Smooth muscle cell (in vitro differentiated cells): ENCODE data around the gene TTLL11. TPM values are rescaled to one million over a fixed set of nuclear protein-coding genes. Genes with fewer than 3 reads are reported as not detected.

ENCODE experiments used
- DNase-seq: peaks from one replicate; lab custom pipeline; 2025; ENCODE audit not compliant: unreplicated experiment; lab: John Stamatoyannopoulos, UW
- H2AFZ ChIP-seq: fragments of 200-600 bp; sonication (generic); 2 replicates; pipeline ENCODE4 v1.6.0; 2016; ENCODE audit warnings: antibody characterized with exemption, low read depth, mild to moderate bottlenecking
- H3F3A ChIP-seq: fragments of 200-600 bp; sonication (generic); 2 replicates; pipeline ENCODE4 v1.6.0; 2017; ENCODE audit warnings: antibody characterized with exemption, low read depth
- H3K27ac ChIP-seq: fragments of 200-600 bp; sonication (generic); 2 replicates; pipeline ENCODE4 v1.5.1; 2016; ENCODE audit warnings: low read depth, mild to moderate bottlenecking
- H3K27me3 ChIP-seq: fragments of 200-600 bp; sonication (generic); 2 replicates; pipeline ENCODE4 v1.6.1; 2016; ENCODE audit warnings: low read depth, mild to moderate bottlenecking
- H3K36me3 ChIP-seq: fragments of 200-600 bp; sonication (generic); 2 replicates; pipeline ENCODE4 v1.5.1; 2016; ENCODE audit warnings: low read depth
- H3K4me1 ChIP-seq: fragments of 200-600 bp; sonication (generic); 2 replicates; pipeline ENCODE4 v1.5.1; 2016; ENCODE audit warnings: low read depth
- H3K4me2 ChIP-seq: fragments of 200-600 bp; sonication (generic); 2 replicates; pipeline ENCODE4 v1.6.0; 2016; ENCODE audit warnings: mild to moderate bottlenecking
- H3K4me3 ChIP-seq: fragments of 200-600 bp; sonication (generic); 2 replicates; pipeline ENCODE4 v1.5.1; 2016; ENCODE audit warnings: mild to moderate bottlenecking
- H3K79me2 ChIP-seq: fragments of 200-600 bp; sonication (generic); 2 replicates; pipeline ENCODE4 v1.6.0; 2016; ENCODE audit warnings: low read depth, mild to moderate bottlenecking
- H3K9ac ChIP-seq: fragments of 200-600 bp; sonication (generic); 2 replicates; pipeline ENCODE4 v1.6.0; 2016; ENCODE audit warnings: low read depth
- H3K9me3 ChIP-seq: fragments of 200-600 bp; sonication (generic); replicated peaks from 2 replicates; pipeline ENCODE4 v1.5.1; 2016; ENCODE audit warnings: low read depth
- H4K20me1 ChIP-seq: fragments of 200-600 bp; sonication (generic); 2 replicates; pipeline ENCODE4 v1.6.0; 2016; ENCODE audit warnings: low read depth
- CTCF ChIP-seq: fragments of 200-600 bp; sonication (generic); IDR thresholded peaks from 2 replicates; pipeline ENCODE4 v1.5.1; 2017; ENCODE audit warnings: borderline replicate concordance, mild to moderate bottlenecking, antibody characterized with exemption; ENCODE audit not compliant: insufficient read depth, poor library complexity, severe bottlenecking
- WGBS: methylation state at CpG from one replicate; pipeline ENCODE4 v1.1.7; 2016; ENCODE audit warnings: low lambda C conversion rate; 5-methylcytosine and 5-hydroxymethylcytosine counted together
- polyA plus RNA-seq: library from polyadenylated mRNA; unstranded; fragments of >200 nt; fragmentation: Nextera tagmentation; extraction: Ambion mirVana; gene quantifications from 2 replicates; pipeline ENCODE4 v1.2.1, GENCODE V29; 2016
- total RNA-seq: library from RNA; depleted of rRNA; stranded (reverse); fragments of >200 nt; gene quantifications from 2 replicates; pipeline ENCODE4 v1.2.3, GENCODE V29; 2014

Gene TTLL11
- total and polyA plus RNA-seq, 2 experiments from 2014 or later: 2.6 to 3.7 TPM

- no peak for DNase-seq
- Histone ChIP-seq H3K27ac (no peak overlapping the region), H3K79me2 (no peaks in the 10 kb centered on the region), H2AFZ (no peak overlapping the region), H3F3A (no peaks in the 10 kb centered on the region), H3K27me3 (no peaks in the 10 kb centered on the region), H3K4me2 (no peak overlapping the region), H3K4me3 (no peak overlapping the region), H3K9me3 (no peaks in the 10 kb centered on the region), H3K4me1 (no peaks in the 10 kb centered on the region), H3K36me3 (no peaks in the 10 kb centered on the region), H3K9ac (no peak overlapping the region), H4K20me1 (no peaks in the 10 kb centered on the region)
- WGBS: 91% methylated on average over 28 of the region's 29 CpGs
- TF ChIP-seq CTCF: no peak
Measured at GRCh38 chr9:121852651-121853616, 240.2 kb downstream of the TTLL11 start.

GRCh38 chr9:121852241-121852640 lies 240.9 kb downstream of the TTLL11 start:
- Histone ChIP-seq H3K36me3 (no peaks in the 10 kb centered on the region), H3K4me1 (no peaks in the 10 kb centered on the region), H3K4me3 (no peak overlapping the region), H3F3A (no peaks in the 10 kb centered on the region), H4K20me1 (no peaks in the 10 kb centered on the region), H3K9me3 (no peaks in the 10 kb centered on the region), H2AFZ (no peak overlapping the region), H3K79me2 (no peaks in the 10 kb centered on the region), H3K4me2 (no peak overlapping the region), H3K27me3 (no peaks in the 10 kb centered on the region), H3K27ac (no peak overlapping the region), H3K9ac (no peak overlapping the region)
- WGBS: 96% methylated on average over 7 of the region's 7 CpGs
- DNase-seq: no peak
- TF ChIP-seq CTCF: no peak

GRCh38 chr9:121851641-121852091 lies 241.4 kb downstream of the TTLL11 start:
- H3K9me3 ChIP-seq: no peaks in the 10 kb centered on the region
- 80% methylated on average over 9 of the region's 9 CpGs for WGBS
- H3K9ac ChIP-seq: no peak overlapping the region
- no peak overlapping the region for H2AFZ ChIP-seq
- H3K27ac ChIP-seq: no peak overlapping the region
- H3K4me2 ChIP-seq: no peak overlapping the region
- no peaks in the 10 kb centered on the region for H3K4me1 ChIP-seq
- no peaks in the 10 kb centered on the region for H3K79me2 ChIP-seq
- no peaks in the 10 kb centered on the region for H3K36me3 ChIP-seq
- no peak overlapping the region for H3K4me3 ChIP-seq
- TF ChIP-seq CTCF: no peak
- no peaks in the 10 kb centered on the region for H3F3A ChIP-seq
- no peaks in the 10 kb centered on the region for H3K27me3 ChIP-seq
- no peaks in the 10 kb centered on the region for H4K20me1 ChIP-seq
- DNase-seq: no peak

- H2AFZ ChIP-seq: no peak overlapping the region
- H3K36me3 ChIP-seq: no peaks in the 10 kb centered on the region
- no peak overlapping the region for H3K9ac ChIP-seq
- H3K27ac ChIP-seq: no peak overlapping the region
- DNase-seq: no peak
- 100% methylated on average over 2 of the region's 2 CpGs for whole genome bisulfite sequencing
- no peaks in the 10 kb centered on the region for H4K20me1 ChIP-seq
- H3F3A ChIP-seq: no peaks in the 10 kb centered on the region
- H3K9me3 ChIP-seq: no peaks in the 10 kb centered on the region
- no peaks in the 10 kb centered on the region for H3K4me1 ChIP-seq
- no peaks in the 10 kb centered on the region for H3K79me2 ChIP-seq
- TF ChIP-seq CTCF: no peak
- H3K4me3 ChIP-seq: no peak overlapping the region
- H3K4me2 ChIP-seq: no peak overlapping the region
- no peaks in the 10 kb centered on the region for H3K27me3 ChIP-seq
Measured at GRCh38 chr9:121850366-121850765, 242.7 kb downstream of the TTLL11 start.
